ENCODE measurements around the gene NUDCD3.
"Not testable (repeated sequence)": the region's sequence is repeated elsewhere in the genome, so short reads cannot be mapped to it uniquely, and the experiment has no call there.

NUDCD3 gene

DNA sequence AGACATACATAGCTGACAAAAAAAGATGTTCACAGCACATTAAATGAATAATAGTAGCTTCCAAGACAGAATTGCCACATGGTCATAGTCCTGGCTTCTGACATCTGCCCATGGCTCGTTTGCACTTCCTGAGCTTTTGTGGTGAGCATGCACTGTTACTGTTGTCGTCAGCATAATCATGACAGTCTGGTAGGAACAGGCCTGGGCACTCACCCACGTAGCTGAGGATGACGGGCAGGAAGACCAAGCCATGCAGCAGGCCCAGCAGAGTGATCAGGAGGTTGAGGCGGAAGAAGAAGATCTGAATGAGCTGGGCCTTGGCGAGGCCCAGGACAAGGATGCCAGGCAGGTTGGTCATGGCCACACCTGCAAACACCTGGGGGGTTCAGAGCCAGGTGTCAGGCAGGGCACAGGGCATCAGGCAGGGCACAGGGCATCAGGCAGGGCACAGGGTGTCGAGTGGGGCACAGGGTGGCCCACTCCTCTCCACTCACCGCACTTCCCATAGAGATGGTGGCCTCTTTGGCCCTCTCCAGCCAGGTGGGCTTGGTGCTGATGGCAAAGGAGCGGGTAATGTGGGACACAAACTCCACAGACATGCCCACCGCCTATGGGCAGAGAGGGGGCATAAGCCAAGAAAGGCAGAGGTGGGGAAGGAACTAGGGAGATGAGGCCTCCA lies 25.3 kb upstream of the NUDCD3 start:
- DNase-seq, result no peak

DNA sequence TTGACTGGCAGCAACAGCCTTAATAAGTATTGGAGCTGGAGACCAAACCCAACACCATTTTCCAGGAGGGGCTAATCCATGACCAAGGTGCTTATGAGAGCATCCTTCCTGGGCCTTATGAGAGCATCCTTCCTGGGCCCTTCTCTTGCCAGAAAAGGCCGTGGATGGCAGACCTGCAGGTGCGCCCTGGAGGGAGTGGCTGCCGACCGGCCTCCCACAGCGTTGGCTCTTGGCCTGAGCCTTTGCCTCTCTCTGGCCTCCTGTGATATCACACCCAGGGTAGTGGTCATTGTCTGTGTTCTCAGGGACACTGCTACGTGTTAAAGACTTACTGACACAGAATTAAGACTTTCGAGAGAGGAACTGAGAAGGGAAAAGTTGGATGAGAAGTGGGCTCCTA lies 22.3 kb upstream of the NUDCD3 start:
- no peak for DNase-seq

DNA sequence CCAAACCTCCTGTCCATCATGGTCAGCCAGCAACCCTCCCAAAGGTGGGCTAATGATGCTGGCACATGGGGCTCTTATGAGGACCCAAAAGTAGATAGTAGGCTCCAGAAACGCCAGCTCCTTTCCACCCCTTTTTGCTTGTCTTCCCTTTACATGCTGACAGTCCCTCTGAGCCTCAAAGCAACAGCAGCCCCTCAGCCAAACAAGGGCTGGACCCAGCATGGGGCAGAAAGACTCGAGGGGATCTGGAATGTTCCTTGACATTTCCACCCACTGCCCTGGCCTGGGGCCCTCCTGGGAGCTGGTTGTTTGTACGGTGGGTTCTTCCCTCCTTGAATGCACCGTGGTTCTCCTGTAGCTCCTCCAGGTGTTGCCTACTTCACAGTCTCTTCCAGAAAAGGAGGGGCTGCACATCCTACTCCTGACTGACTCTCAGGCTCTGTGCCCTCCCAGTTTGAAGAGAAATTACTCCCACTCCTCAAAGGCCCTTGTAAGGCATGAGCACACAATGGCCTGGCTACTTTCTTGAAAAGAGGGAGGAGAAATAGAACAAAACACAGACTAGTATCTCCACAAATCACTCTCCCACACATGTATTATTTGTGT lies 21.5 kb upstream of the NUDCD3 start:
- no peak for DNase-seq

DNA sequence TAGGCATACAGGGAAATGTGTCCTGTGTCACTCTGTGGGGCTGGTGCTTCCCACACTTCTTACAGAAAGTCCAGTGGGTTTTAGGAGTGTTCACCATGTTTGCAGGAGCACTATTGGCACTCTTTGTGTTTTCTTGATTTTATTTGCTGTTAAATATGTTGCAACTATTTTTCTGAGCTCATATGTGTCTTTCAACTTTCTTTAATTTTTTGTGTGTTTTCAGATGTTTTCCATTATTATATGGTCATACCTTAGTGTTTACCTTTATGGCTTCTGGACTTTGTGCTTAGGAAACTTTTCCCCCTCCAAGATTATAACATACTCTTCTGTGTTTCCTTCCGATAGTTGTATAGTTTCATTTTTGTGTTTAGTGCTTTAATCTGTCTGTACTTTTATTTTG lies 20.8 kb upstream of the NUDCD3 start:
- DNase-seq, result no peak

DNA sequence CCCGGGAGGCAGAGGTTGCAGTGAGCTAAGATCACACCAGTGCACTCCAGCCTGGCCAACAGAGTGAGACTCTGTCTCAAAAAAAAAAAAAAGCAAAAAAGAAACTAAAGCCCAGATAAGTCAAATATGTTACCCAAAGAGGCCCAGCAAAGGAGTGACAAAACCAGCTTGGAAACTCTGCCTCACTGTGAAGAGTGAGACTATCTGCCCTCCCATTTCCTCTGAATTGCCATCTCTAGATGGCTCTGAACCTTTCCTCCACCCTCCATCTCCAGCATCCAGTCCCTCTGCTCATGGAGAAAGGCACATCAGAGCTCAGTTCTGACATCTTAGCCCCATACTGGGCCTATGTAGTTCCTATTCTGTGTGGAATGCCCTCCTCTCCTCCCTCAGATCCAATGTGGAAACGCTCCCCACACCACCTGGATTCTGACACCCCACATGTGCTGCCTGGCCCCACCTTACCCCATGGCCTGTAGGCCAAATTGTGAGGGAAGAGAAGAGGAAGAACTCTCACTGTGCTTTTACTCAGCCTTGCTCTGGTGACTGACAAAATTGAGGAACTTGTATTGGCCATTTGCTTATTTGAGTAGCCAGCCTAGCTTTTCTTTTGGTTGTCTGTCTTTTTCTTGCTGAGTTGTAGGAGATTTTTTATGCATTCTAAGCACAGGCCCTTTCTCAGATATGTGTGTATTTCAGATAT lies 18.0 kb upstream of the NUDCD3 start:
- no peak for DNase-seq

DNA sequence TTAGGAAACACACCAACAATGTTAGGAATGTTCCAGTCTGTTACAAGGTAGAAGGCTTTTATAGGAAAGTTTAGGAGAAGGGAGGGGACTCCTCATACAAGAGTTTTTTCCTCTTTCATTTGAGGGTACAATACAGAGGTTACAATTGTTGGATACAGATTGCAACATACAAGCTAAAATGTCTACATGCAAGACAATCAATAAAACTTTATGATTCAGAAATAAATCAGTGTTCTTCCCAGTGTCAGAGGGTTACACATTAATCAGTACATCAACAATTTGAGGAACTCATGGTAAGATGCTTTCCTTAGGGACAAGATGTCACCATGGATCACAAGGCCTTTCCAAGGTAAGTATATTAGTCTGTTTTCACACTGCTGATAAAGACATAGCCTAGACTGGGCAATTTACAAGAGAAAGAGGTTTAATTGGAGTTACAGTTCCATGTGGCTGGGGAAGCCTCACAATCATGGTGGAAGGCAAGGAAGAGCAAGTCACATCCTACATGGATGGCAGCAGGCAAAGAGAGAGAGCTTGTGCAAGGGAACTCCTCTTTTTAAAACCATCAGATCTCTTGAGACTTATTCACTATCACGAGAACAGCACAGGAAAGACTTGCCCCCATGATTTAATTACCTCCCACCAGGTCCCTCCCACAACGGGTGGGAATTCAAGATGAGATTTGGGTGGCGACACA lies 16.3 kb upstream of the NUDCD3 start:
- DNase-seq, result not testable (repeated sequence)

DNA sequence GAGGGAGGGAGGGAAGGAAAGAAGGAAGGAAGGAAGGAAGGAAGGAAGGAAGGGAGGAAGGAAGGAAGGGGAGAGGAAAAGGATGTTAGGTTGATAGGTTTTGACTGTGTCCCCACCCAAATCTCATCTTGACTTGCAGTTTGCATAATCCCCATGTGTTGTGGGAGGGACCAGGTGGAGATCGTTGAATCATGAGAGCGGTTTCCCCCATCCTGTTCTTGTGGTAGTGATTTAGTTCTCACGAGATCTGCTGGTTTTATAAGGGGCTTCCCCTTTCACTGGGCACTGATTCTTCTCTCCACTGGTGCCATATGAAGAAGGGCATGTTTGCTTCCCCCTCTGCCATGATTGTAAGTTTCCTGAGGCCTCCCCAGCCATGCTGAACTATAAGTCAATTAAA lies 15.1 kb upstream of the NUDCD3 start:
- no peak for DNase-seq

DNA sequence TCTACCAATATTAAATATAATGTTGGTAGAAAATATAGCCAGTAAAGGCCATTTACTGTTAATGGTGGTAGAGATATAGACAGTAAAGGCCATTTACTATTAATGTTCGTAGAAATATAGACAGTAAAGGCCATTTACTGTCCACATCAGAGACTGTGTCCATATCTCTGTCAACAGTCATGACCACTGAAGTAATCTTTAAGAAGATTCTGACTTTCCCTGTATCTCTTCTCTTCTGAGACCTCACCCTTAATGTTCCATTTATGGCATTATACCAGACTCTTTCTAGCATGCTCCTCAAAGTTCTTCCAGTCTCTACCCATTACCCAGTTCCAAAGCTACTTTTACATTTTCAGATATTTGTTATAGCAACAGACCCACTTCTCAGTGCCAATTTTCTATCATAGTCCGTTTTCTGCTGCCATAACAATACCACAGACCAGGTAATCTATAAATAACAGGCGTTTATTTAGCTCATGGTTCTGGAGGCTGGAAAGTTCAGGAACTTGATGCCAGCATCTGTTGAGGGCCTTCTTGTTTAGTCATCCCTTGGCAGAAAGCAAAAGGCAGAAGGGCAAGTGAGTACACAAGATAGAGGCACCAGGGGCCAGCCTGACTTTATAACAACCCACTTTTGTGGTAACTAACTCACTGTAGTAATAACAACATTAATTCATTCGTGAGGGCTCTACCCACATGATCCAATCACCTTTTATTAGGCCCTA lies 7.9 kb upstream of the NUDCD3 start:
- no peak for DNase-seq

DNA sequence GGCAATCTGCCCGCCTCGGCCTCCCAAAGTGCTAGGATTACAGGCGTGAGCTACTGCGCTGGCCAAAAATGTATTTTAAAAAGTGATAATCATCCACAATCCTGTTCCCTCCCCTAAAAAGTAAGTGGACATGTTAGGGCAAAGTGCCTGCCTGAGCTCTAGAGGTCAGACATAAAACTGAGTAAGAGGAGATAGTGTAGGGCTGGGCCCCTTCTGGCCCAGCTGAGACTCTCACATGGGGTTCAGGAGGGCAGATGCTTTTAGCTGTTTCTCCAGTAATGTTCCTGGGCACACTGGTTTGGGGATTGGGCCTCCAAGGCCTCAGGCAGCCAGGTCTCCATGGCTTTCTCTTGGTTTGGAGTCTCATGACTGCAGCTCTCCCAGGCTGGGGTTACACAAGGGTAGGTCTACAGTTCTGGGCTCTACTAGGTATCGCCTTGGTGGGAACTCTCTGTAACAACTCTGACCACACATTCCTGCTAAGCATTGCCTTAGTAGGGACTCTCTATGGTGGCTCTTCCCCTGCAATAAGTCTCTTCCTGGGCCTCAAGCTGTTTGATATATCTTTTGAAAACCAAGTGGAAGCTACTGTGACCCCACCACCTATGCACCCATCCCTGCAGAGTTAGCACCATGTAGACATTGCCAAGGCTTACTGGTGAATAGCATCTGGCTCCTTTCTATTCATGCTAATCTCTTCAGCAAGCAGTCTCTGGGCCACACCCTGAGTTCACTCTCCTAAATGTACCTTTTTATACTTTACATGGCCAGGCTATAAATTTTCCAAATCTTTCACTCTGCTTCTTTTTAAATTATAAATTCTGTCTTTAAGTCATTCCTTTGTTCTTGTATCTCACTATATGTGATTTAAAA lies 6.9 kb upstream of the NUDCD3 start:
- no peak for DNase-seq

DNA sequence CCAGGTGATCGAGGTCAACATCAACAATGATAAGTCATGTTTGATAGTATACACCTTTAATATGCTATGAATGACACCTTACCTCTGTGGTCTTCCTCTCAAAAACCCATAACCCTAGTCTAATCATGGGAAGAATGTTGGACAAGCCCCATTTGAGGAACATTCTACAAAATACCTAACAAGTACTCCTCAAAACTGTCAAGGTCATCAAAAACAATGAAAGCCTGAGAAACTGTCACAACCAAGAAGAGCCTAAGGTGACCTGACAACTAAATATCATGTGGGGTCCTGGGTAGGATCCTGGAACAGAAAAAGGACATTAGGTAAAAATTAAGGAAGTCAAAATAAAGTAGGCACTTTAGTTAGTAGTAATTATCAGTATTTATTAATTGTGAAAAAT lies 5.9 kb upstream of the NUDCD3 start:
- no peak for DNase-seq

DNA sequence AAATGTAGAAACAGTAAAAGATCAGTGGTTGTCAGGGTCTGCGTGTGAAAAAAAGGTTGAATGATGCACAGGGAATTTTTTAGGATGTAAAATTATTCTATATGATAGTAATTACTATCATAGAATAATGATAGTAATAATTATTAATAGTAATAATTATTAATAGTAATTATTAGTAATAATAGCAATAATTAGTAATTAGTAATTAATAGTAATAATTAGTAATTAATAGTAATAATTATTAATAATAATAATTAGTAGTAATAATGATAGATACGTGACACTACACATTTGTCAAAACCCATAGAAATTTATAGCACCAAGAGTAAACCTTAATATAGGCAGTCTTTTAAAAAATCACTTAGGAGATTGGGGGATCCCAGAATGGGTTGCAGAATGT lies 4.5 kb upstream of the NUDCD3 start:
- no peak for DNase-seq

DNA sequence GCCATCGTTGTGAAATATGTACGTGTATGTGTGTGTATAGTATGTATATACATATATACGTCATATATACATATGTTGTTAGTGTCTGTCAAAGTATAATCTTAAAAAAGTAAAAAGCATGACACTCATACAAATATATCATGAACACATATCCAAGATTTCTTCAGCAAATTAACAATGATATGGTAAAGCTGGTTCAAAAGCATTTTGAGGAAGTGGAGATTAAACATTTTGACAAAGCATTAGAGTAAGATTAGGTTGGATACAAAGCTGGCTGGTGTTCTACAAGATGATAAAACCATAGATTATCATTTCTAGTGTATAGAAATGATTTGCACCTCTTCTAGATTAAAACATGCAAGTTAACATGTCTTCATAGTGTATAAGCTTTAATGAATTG lies 771 bp upstream of the NUDCD3 start:
- DNase-seq, result no peak

DNA sequence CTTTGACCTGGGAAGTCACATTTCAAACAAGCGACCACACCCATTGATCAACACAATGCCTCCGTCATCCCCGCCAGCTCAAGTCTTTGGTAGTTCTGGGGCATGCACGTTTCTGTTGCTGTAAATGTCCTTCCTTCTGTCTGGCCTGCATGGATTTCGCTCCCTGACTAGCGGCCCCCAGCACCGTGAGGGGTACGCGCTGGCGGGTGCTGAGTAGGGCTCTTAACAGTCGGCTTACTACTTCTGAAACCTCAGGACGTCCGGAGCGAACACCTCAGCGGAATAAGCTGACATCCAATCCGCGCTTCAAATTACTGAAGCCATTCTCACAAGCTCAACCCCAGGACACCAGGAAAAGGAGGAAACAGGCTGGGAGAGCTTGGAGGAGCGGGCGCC lies 505 bp downstream of the NUDCD3 start:
- no peak for DNase-seq

DNA sequence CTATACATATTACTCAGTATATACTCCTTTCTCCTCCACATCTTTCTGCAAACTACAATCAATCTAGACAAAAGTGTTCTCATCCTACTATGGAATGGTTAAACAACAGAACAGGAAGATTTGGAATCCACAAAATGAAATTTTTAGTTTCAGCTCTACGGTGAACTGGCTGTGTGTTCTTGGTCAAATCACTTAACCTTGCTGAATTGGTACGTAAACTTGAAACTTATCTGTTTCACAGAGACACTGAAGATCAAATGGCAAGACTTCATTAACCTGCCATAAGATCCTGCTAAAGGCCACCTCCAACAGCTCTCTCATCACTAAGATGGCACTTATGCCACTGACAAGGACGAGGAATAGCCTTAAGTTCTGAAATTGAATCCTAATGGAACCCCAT lies 1.5 kb downstream of the NUDCD3 start:
- DNase-seq, result no peak

DNA sequence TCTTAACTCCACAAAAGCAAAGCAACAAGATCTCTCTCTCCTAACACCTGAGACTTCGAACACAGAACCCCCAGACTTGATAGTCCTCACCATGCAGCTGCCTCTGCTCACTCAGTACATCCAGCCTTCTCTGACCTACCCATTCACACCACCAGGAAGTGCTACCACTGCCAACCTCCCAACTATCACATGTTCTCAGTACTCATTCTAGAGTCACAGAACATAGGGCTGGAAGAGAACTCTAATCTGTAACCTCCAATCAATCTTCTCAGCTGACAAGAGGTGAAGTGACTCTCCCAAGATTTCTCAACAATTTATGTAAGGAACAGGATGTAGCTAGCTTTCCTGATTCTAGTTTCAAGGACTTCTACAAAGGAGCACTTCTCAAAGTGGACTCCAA lies 3.8 kb downstream of the NUDCD3 start:
- DNase-seq, result no peak

DNA sequence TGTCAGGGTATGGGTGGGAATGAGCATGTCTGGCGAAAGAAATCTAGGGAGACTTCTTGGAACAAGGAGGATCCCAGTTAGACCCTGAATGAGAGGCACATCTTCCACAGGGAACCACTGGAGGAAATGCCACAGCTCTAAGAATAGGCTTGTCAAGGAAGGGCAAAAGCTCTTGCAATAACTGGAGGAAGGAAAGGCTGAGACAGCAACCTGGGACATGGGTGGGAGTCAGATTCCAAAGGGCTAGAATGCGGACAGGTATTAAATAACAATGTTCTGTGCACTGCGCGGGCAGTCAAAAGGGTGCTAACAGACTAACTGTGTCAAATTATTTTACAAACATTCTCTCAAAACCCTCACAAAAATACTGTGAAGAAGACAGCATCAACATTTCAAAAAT lies 4.5 kb downstream of the NUDCD3 start:
- no peak for DNase-seq

DNA sequence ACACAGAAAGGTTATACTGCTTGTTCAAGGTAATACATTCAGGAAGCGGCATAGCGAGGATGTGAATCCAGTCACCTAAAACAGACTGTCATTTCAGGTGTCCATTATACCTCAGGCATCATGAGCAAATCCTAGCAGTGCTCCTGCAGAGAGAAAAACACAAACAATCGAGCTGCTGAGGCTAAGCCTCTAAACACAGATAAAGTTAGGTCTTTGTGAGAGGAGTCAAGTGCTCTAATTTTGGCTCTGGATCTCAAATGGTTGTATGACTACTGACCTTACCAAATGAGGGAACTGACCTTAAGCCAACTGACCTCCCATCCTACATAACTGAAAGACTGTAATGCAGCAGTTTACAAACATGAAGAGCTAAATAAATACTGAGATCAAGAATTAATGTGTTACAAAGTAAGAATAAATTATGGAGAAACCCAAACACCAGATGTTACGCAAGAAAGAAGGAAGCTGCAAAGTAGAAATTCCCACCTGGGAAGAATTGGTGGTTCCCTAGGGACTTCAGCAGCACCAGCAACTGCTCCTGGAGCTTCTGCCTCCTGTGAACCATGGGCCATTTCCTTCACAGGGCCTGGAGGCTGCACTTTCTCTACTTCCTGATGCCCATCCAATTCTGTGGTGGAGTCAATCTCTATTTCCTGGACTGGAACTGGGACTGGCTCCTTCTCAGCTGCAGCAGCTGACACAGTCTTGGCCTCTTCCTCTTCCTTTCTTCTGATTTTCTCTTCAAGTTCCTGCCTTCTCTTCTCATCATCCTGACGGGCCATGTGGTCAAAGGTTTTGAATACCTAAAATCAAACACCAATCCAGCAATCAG lies 5.8 kb downstream of the NUDCD3 start:
- no peak for DNase-seq

DNA sequence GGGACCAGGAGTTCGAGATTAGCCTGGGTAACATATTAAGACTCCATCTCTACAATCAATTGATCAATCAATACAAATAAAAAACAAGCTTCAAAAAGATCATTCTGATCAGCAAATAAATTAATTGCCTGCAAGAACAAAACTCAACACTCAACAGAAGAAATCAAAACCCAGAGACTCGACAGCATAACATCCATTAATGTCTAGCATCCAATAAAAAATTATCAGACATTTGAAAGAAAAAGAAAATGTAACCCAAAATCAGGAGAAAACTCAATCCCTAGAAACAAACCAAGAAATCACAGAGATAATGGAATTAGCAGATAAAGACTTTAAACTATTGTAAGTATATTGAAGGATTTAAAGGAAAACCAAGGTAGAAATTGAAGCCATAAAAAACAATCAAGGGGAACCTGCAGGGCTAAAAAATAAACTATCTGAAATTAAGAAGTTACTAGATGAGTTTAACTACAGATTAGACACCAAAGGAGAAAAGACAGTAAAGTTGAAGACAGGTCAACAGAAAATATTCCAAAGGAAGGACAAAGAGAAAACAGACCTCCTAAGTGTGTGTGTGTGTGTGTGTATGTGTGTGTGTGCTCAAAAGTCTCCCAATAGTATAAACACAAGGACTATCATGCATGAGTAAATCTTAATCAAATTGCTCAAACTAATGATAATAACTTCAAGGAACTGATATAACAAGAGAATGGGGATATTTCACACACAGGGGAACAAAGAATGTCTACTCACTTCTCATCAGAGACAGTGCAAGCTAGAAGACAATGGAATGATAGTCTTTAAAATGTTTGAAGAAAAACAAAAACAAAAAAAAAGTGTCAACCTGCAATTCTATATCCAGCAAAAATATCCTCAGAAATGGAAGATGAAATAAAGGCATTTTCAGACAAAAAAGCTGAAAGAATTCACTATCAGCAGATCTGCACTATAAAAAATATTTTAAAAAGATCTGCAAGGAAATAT lies 7.7 kb downstream of the NUDCD3 start:
- no peak for DNase-seq

DNA sequence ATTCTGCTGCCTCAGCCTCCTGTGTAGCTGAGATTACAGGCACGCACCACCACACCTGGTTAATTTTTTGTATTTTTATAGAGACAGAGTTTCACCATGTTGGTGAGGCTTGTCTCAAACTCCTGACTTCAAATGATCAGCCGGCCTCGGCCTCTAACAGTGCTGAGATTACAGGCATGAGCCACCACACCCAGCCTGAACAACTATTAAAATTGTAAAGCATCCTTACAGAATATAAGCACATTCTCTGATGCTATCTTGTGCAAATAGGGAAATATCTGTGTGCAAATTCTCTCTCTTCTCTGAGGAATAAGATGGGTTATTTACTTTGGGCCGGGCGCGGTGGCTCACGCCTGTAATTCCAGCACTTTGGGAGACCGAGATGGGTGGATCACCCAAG lies 12.5 kb downstream of the NUDCD3 start:
- no peak for DNase-seq
